NB4 (cell line): ENCODE data around the gene ZNF185.
"Not testable (repeated sequence)": the region's sequence is repeated elsewhere in the genome, so short reads cannot be mapped to it uniquely, and the experiment has no call there.

ENCODE experiments used
- DNase-seq: peaks from one replicate; pipeline ENCODE4 v3.0.0; 2010; ENCODE audit warnings: low read depth
- H3K4me3 ChIP-seq: one replicate; pipeline ENCODE4 v1.5.1; 2011; ENCODE audit warnings: mild to moderate bottlenecking, low read depth, low read length, moderate library complexity
- CTCF ChIP-seq: IDR thresholded peaks from one replicate; pipeline ENCODE4 v1.5.1; 2012; ENCODE audit warnings: low read depth, low read length
- MAX ChIP-seq: IDR thresholded peaks from 2 replicates; pipeline ENCODE4 v1.6.1; 2011; ENCODE audit warnings: low read depth, low read length
- MYC ChIP-seq: IDR thresholded peaks from 2 replicates; pipeline ENCODE4 v1.6.1; 2011; ENCODE audit warnings: low read depth, low read length
- POLR2A ChIP-seq: IDR thresholded peaks from 2 replicates; pipeline ENCODE4 v1.6.1; 2011; ENCODE audit warnings: mild to moderate bottlenecking; ENCODE audit not compliant: insufficient read length; ENCODE audit errors: extremely low read depth

Gene ZNF185

GRCh38 chrX:152902502-152902820 lies 4.6 kb downstream of the ZNF185 start:
- no peak for DNase-seq
- TF ChIP-seq MAX, result no peak
- no peak for TF ChIP-seq POLR2A
- no peak for TF ChIP-seq CTCF
- TF ChIP-seq MYC, result no peak
- H3K4me3 ChIP-seq, result no peak overlapping the region

DNA sequence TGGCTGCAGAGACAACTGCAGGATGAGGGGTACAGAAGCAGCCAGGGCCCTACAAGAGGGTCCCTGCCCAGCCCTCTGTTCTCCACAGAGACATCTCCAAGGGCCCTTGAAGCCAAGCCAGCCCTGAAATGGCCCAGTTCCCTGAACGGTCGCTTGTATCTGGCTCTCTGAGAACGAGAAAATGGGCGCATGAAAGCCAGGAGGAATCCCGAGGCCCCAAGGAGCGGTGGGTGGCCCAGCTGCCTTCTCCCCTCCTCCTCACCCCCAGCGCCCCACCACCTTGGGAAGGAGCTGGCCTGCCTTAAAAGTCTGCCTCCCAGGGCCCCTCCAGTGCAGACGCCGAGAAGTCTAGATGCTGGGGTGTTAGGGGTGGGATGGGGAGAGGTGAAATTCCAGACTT lies 5.7 kb downstream of the ZNF185 start:
- no peak overlapping the region for H3K4me3 ChIP-seq
- TF ChIP-seq MAX, result no peak
- no peak for DNase-seq

DNA sequence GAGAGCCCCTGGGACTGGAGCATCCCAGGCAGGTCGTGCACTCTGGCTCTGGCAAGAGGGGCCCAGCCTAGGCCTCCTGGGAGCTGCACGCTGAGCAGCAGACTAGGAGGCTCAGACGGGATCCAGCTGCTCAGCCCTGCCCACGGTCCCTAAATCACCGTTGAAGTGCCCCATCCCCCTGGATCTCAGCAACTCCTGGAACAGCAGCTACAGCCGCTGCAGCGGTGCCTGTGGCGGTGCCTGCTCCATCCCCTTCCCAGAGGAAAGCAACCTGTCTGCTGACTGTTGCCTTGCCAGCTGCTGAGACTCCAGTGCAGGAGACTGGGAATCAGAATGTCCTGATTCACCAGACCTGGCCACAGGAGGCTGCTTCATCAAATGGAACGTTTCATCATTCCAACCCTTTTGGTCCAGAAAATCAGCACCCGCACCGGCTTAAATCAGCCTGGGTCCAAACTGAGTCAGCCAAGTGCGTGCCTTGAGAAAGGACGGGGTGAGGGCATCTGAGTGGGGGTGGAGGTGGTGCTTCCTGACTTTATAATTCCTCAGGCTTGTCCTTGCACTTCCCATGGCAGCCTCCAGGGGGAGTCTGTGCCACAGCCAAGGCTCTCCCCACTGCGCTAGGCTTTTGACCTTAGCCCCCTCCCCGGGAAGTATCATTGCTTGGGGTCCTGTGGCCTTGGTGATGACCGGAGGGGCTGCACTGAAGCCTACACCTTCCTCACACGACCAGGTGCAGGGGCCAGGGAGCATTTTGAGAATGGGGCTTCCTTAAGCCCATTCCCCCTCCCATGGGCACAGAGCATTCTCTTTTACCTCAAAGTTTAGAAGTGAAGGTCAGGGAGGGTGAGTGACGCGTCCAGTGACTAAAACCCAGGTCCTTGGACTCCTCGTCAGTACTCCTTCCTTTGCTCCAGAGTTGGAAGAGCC lies 6.5 kb downstream of the ZNF185 start:
- TF ChIP-seq MYC (no peak), CTCF (peak; percentile 75), MAX (no peak)
- peak; percentile 41 for DNase-seq
- H3K4me3 ChIP-seq, result no peak overlapping the region

- TF ChIP-seq CTCF (no peak), MYC (no peak), MAX (no peak), POLR2A (no peak)
- H3K4me3 ChIP-seq, result no peak overlapping the region
- DNase-seq, result no peak
These were observed 7.2 kb downstream of the ZNF185 start for GRCh38 chrX:152905081-152905420.

DNA sequence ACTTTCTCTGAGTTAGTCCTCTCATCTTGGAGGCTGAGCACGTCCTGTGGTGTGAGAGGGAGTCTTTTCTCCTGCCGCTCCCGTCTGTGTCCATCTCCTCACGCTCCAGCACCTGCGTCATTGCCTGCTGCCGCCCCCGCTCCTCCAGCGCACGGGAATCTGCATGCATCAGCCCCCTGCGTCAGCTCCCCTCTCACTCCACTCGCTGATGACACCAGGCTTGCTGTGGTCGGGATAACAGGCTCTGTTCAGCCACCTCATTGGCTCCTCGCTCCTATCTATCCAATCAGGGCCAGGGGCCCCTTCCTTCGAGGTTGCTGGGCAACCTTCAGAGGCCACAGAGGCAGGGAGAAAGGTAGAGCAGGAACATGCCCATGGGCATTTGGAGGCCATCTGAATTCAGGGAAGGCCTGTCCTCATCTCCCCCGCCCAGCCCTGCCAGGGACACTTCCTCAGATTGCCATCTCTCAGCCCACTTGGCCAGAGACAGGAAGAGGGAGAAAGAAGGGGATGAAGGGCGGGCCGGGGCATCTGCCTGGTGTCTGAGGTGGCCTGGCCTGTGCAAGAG lies 9.3 kb downstream of the ZNF185 start:
- DNase-seq, result no peak
- no peak overlapping the region for H3K4me3 ChIP-seq
- no peak for TF ChIP-seq MAX
- TF ChIP-seq CTCF, result no peak
- no peak for TF ChIP-seq MYC

DNA sequence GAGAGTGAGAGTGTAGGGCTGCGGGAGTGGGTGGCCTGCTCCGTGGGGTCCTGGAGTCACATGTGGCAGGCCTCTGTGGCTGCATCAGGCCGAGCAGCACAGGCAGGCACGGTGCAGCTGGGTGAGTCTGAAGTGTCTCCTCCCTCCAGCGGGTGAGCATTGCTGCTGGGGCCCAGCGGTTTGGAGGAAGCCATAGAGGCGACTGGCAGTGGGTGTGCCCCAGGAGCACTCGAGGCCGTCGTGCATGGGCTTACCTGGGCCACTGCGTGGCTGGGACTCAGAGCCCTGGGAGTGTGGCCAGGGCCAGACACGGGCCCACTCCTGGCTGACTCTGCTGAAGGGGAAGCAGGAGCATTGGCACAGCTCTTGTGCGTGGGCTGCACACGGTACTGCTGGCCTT lies 10.6 kb downstream of the ZNF185 start:
- DNase-seq, result no peak
- no peak overlapping the region for H3K4me3 ChIP-seq

DNA sequence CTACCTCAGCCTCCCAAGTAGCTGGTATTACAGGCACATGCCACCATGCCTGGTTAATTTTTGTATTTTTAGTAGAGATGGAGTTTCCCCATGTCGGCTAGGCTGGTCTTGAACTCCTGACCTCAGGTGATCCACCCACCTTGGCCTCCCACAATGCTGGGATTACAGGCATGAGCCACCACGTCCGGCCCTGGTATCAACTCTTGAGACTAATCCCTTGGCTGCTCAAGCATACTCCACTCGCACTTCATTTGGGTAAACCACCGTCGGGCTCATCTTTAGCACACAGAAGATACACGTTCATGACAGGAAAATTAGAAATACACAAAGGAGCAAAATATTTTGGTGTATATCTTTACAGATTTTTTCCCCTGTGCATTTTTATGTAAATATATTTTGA lies 12.2 kb downstream of the ZNF185 start:
- not testable (repeated sequence) for H3K4me3 ChIP-seq, DNase-seq

More for the DNA sequence above, 10.6 kb downstream of the ZNF185 start:
- TF ChIP-seq MAX (no peak), CTCF (no peak), POLR2A (no peak)
